Memory B cell (primary cell): Measurements from ENCODE around the gene KIRREL1.
A peak's percentile ranks its signal among the peaks of the same experiment; 100 is the strongest.

ENCODE experiments used
- ATAC-seq: fragments of 150-1000 bp; cut with Tn5 transposase; 2 replicates; pipeline ENCODE4 v1.10.0; 2021; ENCODE audit warnings: low read depth, mild to moderate bottlenecking, moderate library complexity
- DNase-seq, 2 donors: peaks; one replicate each; pipeline ENCODE4 v3.0.0; 2022; ENCODE audit warnings: low spot score in 2 of 2
- H3K27ac Mint-ChIP-seq: one replicate; pipeline ENCODE4 v1.8.0; 2022; ENCODE audit warnings: mild to moderate bottlenecking, moderate library complexity, mixed read lengths
- H3K27me3 Mint-ChIP-seq: one replicate; pipeline ENCODE4 v1.8.0; 2022; ENCODE audit warnings: mixed read lengths
- H3K36me3 Mint-ChIP-seq: one replicate; pipeline ENCODE4 v1.8.0; 2022; ENCODE audit warnings: mild to moderate bottlenecking, mixed read lengths
- H3K4me1 Mint-ChIP-seq: one replicate; pipeline ENCODE4 v1.8.0; 2022; ENCODE audit warnings: mixed read lengths
- H3K4me3 Mint-ChIP-seq: one replicate; pipeline ENCODE4 v1.8.0; 2022; ENCODE audit warnings: mild to moderate bottlenecking, moderate library complexity, mixed read lengths
- H3K9me3 Mint-ChIP-seq: one replicate; pipeline ENCODE4 v1.8.0; 2022; ENCODE audit warnings: mixed read lengths

KIRREL1 gene

DNA sequence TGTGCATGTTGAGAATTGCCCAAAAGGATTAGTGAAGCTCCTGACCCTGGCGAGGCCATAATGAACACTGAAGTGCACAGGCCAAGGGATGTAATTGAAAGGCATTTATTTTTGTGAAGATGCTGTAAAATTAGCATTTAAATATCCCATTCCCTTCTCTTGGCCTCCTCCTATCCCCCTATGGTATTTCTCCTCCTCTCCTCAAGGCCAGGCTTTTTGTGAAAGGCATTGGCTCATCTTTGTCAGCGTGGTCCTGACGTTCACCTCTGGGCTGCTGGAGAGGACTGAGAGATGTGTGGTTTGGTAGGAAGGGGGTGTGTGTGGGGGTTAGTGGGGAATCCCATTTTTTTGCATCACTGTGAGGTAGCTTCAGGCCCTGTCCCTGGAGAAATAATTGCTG, 105.7 kb downstream of the KIRREL1 start:
- Mint-ChIP-seq H3K9me3 (no peaks in the 10 kb centered on the region), H3K4me3 (no peak overlapping the region), H3K4me1 (no peaks in the 10 kb centered on the region), H3K27me3 (no peaks in the 10 kb centered on the region), H3K36me3 (no peaks in the 10 kb centered on the region), H3K27ac (no peak overlapping the region)
- ATAC-seq (no peak), DNase-seq (no peak)

DNA sequence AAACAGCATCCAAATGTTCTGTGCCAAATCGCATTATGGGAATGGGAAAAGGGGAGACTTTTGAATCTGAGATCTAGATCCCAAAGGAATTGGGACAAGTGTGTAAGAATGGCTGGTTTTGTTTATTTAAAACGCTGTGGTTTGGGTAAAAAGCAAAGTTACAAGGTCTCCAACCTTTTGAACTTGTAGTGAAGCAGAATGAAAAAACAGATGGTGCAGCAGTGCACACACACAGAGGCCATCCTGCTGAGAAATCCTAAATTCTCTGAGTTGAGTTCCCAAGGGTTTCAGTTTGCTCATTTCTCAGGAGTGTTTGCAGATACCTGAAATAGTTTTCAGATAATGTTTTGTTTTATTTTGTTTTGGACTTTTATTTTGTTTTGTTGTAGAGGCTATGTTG, 107.1 kb downstream of the KIRREL1 start:
- H3K36me3 Mint-ChIP-seq = no peaks in the 10 kb centered on the region
- ATAC-seq = no peak
- H3K4me3 Mint-ChIP-seq = no peak overlapping the region

DNA sequence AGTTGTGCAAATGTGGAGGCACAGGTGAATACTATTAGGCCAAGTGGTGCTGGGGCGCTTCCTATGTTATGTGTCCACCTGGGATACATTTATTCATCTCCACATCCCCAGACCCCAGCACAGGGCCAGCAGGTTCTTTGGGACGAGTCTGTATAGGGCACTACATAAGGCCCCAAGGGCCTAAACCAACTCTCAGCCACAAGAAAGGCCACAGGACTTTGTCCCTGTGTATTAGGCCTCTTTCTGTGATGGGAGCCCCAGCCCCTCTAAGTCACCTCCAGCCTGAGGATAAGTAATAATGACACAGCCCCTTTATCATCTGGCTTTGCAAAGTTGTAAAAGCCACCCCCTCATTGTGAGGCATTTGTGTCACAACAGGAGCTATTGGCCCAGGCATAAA, 108.0 kb downstream of the KIRREL1 start:
- DNase-seq = no peak
- no peak for ATAC-seq
- no peaks in the 10 kb centered on the region for H3K36me3 Mint-ChIP-seq
- peaks cover 4% of the 10 kb centered on the region for H3K27me3 Mint-ChIP-seq
- no peak overlapping the region for H3K27ac Mint-ChIP-seq
- no peak overlapping the region for H3K4me3 Mint-ChIP-seq
- no peaks in the 10 kb centered on the region for H3K4me1 Mint-ChIP-seq
- no peaks in the 10 kb centered on the region for H3K9me3 Mint-ChIP-seq

More for the DNA sequence above, 107.1 kb downstream of the KIRREL1 start:
- Mint-ChIP-seq H3K9me3 (no peaks in the 10 kb centered on the region), H3K27ac (no peak overlapping the region), H3K27me3 (peaks cover 4% of the 10 kb centered on the region), H3K4me1 (no peaks in the 10 kb centered on the region)
- DNase-seq = no peak

DNA sequence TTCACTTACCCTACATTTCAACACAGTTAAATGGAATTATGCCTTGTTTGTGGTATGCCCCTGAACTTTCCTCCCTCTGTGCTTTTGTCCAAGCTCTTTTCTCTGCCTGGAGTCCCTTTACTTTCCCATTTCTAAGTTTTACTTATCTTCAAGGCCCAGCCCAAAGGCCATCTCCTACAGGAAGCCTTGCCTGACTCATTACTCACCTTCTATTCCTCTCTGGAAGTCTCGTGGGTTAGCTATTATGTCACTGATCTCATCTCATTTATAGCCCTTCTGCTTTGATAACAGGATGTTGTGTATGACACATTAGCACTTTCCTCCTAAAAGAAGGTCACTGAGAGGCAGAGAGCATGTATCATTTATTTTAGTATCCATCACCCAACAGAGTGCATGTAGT, 108.5 kb downstream of the KIRREL1 start:
- no peaks in the 10 kb centered on the region for H3K9me3 Mint-ChIP-seq
- peaks cover 4% of the 10 kb centered on the region for H3K27me3 Mint-ChIP-seq
- H3K27ac Mint-ChIP-seq = no peak overlapping the region
- no peaks in the 10 kb centered on the region for H3K36me3 Mint-ChIP-seq
- no peak for DNase-seq
- no peaks in the 10 kb centered on the region for H3K4me1 Mint-ChIP-seq
- H3K4me3 Mint-ChIP-seq = no peak overlapping the region
- no peak for ATAC-seq

DNA sequence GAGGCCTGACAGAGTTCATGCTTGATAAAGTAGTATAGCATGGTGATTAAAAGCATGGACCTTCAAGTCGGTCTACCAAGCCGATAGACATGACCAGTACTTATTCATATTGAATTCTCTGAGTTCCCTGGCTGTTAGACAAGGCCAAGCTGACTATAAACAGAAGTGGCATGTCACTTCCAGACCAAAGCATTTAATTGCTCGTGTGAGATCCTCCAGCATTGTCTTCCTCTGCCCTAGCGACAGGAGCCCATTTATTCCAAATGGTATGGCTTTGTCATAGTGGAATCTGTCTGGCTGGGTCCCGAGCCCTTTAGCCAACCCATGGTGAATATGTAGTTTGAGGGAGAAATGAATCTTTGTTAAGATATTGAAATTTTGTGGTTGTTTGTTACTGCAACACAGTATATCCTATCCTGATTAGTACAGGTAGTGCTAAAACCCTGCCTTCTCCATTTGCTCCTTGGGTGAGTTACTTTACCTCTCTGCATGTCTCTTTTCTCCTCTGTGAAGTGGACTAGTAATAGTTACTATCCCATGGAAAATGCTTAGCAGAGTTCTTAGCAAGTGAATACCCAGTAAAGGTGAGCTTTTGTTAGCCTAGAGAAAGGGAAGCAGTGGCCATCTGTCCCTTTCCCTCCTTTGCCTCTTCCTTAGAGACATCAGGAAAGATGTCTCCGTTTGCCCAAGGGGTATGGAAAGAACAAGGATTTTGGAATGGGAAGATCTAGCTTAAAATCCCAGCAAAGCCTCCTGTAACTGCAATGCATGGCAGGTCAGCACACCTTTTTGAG, 109.6 kb downstream of the KIRREL1 start:
- DNase-seq = no peak
- no peaks in the 10 kb centered on the region for H3K36me3 Mint-ChIP-seq
- H3K27me3 Mint-ChIP-seq = peaks cover 6% of the 10 kb centered on the region
- no peak overlapping the region for H3K27ac Mint-ChIP-seq
- H3K9me3 Mint-ChIP-seq = no peaks in the 10 kb centered on the region
- no peak overlapping the region for H3K4me3 Mint-ChIP-seq
- no peak for ATAC-seq
- no peaks in the 10 kb centered on the region for H3K4me1 Mint-ChIP-seq

DNA sequence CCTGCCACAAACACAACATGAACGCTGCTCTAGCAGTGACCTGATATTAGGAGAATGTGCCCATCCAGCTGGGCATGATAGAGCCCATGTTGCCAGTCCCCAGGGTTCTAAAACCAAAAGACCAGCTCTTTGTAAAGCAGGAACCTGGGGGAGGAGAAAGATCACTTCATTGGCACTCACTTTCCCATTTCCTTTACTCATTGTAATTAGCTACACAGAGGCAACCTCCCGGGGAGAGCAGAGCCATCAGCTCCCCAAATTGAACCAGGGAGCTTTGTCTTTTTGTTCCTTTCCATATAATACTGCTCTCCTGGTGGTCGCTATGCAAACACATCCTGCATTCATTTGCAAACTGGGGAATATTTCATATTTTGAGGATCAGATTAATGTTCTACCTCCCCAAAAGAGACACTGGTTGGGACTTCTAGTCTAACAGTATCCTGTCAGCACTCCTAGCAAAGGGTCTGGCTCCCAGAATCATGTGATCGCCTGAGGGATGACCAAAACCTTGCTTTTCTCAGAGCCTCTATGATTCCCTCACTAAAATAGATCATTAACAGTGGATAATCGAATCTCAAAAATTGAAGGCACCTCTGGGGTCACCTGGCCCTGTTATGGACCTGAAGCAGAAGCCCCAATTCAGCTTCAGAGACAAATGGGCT, 110.5 kb downstream of the KIRREL1 start:
- no peak for DNase-seq
- Mint-ChIP-seq H3K27ac (no peak overlapping the region), H3K9me3 (no peaks in the 10 kb centered on the region), H3K27me3 (peaks cover 6% of the 10 kb centered on the region), H3K4me3 (no peak overlapping the region), H3K36me3 (no peaks in the 10 kb centered on the region), H3K4me1 (no peaks in the 10 kb centered on the region)
- ATAC-seq = no peak

DNA sequence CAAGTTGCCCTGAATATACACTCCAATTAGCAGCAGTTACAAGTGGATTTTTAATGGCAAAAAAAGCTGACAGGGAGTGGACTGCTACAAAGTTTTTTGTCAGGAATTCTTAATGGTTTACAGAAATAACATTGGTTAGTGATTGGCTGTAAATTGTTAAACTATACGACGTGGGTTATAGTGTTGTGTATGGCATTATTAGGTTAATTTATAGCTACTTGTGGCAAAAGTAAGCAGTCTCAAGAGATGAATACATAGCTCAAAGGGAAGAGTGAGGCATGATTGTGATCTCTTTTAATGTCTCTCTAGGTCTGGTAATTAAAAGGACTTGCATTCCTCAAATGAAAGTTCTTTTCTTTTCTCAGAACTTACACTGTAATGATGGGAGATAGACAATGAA, 111.4 kb downstream of the KIRREL1 start:
- Mint-ChIP-seq H3K4me1 (no peaks in the 10 kb centered on the region), H3K27ac (no peak overlapping the region), H3K27me3 (peaks cover 6% of the 10 kb centered on the region), H3K4me3 (no peak overlapping the region), H3K9me3 (peaks cover 4% of the 10 kb centered on the region), H3K36me3 (no peaks in the 10 kb centered on the region)
- DNase-seq (no peak), ATAC-seq (no peak)

DNA sequence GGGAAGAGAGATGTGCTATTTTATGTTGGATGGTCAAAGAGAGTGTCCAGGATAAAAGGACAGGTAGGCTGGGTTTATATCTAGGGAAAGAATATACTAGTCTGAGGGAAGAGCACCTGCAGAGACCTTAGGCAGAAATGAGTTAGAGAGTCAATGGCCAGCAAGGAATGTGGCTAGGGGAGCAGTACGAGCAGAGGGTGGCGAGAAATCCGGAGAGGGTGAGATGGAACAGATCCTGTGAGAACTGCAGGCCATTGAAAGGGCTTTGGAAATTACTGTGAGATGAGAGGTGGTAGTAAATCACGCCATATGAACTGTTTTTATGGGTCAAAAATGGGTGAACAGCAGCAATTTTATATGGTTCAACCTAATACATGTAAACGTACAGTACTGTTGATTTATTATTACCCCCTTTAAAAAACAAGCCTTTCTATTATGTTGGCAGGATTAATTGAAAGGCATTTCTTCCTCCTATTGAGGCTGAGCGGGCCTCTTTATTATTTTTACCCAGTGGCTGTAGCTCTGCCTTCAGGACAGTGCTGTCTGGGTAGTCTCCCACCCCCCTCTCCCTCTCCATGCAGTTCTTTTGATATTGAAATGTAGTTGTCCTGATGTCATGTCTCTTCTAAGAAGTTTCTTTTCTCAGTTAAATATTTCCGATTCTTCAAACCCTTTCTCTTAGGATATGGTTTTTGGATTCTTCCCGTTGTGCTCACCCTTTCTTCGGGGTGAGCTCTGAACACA, 112.1 kb downstream of the KIRREL1 start:
- Mint-ChIP-seq H3K36me3 (no peaks in the 10 kb centered on the region), H3K4me3 (no peak overlapping the region)
- ATAC-seq = no peak

DNA sequence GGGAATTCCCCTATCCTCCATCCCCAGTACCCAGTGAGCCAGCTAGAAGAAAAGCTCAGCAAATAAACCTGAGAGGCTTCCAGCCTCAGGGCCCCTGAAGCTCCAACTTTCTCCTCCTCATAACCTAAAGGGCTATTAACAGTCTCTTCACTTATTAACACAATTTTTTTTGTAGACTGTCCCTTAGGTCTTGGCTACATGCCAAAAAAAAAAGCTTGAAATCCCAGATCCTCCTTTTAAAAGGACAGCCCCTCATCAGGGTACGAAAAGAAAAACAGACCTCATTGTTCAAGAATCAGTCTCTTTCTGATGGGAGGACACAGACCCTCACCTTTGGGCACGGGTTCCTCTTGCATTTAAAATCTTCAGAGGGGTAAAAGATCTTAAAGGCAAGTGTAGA, 114.5 kb downstream of the KIRREL1 start:
- Mint-ChIP-seq H3K4me3 (no peak overlapping the region), H3K36me3 (peaks cover 1% of the 10 kb centered on the region), H3K27me3 (peaks cover 6% of the 10 kb centered on the region), H3K27ac (no peak overlapping the region), H3K9me3 (peaks cover 7% of the 10 kb centered on the region), H3K4me1 (peaks cover 2% of the 10 kb centered on the region)
- DNase-seq = no peak
- no peak for ATAC-seq

More for the DNA sequence above, 112.1 kb downstream of the KIRREL1 start:
- DNase-seq = no peak
- peaks cover 5% of the 10 kb centered on the region for H3K9me3 Mint-ChIP-seq
- H3K27ac Mint-ChIP-seq = no peak overlapping the region
- no peaks in the 10 kb centered on the region for H3K4me1 Mint-ChIP-seq
- H3K27me3 Mint-ChIP-seq = peaks cover 6% of the 10 kb centered on the region

DNA sequence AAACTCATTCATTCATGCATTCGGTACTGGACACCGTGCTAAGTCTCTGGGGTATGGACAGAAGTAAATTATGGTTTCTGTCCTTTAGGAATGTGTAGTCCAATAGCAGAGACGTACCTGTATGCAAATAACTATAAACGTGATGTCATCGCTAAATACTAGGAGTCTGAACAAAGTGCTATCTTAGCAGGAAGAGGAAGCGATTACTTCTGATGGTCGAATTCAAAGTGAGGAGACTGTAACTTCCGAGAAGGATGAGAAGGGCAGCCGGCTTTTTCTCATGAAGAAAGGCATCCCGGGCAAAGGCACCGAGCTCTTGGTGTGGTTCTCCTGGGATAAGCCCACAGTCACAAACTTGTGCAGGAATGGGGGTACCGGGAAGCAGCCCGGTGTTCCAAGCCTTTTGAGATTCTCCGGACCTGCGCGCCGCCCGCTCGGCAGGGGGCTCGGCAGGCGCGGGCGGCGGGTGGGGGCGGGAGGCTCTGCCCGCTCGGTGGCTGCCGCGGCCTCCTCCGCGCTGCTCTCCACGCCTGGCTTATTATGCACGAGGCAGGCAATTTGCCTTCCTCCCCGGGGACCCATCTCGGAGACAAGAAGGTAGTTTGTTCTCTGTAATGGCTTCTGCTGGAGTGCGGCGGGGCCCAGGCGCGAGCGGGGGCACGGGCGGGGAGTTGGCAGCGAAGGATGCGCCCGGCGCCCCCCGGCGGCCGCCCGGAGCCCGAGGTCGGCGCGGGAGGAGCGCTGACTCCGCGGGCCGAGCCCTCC, 119.7 kb downstream of the KIRREL1 start:
- DNase-seq = peak; percentile 57 to 61
- Mint-ChIP-seq H3K4me3 (peak overlapping the region; percentile 84), H3K27me3 (peaks cover 6% of the 10 kb centered on the region), H3K9me3 (peaks cover 7% of the 10 kb centered on the region), H3K27ac (peak overlapping the region; percentile 39), H3K36me3 (peaks cover 1% of the 10 kb centered on the region), H3K4me1 (peaks cover 20% of the 10 kb centered on the region)
- peak; percentile 65 for ATAC-seq

DNA sequence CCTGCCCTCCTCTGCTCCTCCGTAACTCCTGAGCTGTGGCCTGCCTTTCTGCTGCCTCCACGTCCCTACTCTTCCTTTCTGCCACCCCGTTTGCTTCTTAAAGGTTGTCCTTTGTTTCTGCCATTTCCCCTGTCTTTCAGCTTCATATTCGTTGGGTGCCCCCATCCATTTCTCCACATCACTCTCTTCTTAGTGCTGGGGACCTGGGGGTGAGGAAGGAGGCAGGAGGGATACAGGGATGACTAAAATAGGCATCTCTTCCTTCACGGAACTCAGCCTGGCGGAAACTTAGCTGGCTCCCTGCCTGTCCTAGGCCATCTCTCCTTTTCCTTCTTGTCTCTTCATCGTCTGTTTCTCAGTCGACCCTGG, 120.3 kb downstream of the KIRREL1 start:
- ATAC-seq = no peak
- H3K27me3 Mint-ChIP-seq = peaks cover 6% of the 10 kb centered on the region

DNA sequence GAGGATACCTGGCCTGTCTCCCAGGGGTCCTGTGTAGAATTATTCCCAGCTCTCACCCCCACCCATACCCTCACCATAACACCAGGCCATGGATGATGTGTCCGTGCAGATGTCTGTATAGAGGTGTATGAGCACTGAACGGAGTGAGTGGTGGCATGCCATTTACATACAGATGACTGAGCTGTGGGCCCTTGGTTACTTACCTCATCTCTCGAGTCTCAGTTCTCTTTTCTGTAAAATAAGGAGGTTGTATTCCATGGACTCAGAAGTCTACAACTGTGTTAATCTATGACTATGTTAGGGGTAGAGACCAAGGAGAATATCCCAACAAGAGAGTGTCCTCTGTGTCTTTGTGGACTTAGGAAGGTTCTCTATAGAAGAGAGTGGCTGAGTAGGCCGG, 121.7 kb downstream of the KIRREL1 start:
- Mint-ChIP-seq H3K4me3 (no peak overlapping the region), H3K27me3 (peaks cover 6% of the 10 kb centered on the region), H3K27ac (peak overlapping the region; percentile 21), H3K4me1 (peaks cover 24% of the 10 kb centered on the region), H3K36me3 (peaks cover 1% of the 10 kb centered on the region), H3K9me3 (peaks cover 2% of the 10 kb centered on the region)
- DNase-seq (peak in 1 of 2 donors; percentile 29), ATAC-seq (peak; percentile 66)

More for the DNA sequence above, 120.3 kb downstream of the KIRREL1 start:
- H3K4me3 Mint-ChIP-seq = peak overlapping the region; percentile 84
- H3K27ac Mint-ChIP-seq = peak overlapping the region; percentile 6
- DNase-seq = no peak
- H3K9me3 Mint-ChIP-seq = peaks cover 7% of the 10 kb centered on the region
- peaks cover 24% of the 10 kb centered on the region for H3K4me1 Mint-ChIP-seq
- peaks cover 1% of the 10 kb centered on the region for H3K36me3 Mint-ChIP-seq

DNA sequence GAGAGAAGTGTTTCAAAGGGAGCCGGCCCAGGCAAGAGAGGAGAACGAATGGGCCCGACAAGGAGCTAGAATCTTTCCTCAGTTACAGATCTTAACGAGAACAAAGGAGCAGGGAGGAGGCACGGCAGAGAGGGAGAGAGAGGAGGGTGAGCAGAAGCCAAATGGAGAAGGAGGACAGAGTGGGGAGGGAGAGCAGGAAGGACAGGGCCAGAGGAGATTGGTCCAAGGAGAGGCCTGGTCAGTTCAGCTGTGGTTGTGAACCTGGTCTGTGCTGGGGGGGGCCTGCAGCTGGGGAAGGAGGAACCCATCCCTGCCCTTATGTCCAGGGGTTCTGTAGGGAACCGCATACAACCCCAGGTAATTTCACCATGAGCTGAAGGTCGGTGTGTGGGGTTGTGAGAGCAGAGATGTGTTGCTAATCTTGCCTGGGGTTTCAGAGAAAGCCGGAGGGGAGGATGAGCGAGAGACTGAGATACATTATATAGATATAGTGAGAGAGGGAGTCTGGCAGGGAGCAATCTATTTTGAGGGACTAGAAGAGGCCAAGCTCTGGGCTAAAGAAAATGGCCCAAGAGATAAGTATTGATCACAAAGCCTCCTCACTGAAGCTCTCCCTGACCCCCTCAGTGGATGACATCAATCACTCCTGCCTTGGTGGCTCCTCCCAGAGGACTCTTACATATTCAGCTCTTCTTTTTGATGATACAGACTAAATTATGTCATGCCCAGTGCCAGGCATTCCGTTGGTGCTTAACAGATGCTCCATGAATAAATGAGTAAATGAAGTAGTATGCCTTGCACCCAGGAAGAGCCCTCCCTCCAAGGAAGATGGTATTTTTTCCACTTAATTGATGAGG, 123.1 kb downstream of the KIRREL1 start:
- no peak for ATAC-seq
- no peak overlapping the region for H3K4me3 Mint-ChIP-seq

More for the DNA sequence above, 123.1 kb downstream of the KIRREL1 start:
- no peaks in the 10 kb centered on the region for H3K36me3 Mint-ChIP-seq
- peaks cover 2% of the 10 kb centered on the region for H3K9me3 Mint-ChIP-seq
- H3K4me1 Mint-ChIP-seq = peaks cover 24% of the 10 kb centered on the region
- H3K27me3 Mint-ChIP-seq = peaks cover 6% of the 10 kb centered on the region
- DNase-seq = no peak
- H3K27ac Mint-ChIP-seq = no peak overlapping the region
